ENCODE results near the gene SCMH1.
"Not testable (repeated sequence)": the region's sequence is repeated elsewhere in the genome, so short reads cannot be mapped to it uniquely, and the experiment has no call there.

Gene SCMH1

GRCh38 chr1:41241749-41242341, at the start of gene SCMH1:
Gene SCMH1, minus strand, starts transcription at chr1:41242306. Its CDS starts 56,173 bp downstream, at chr1:41186133.
- peak; percentile 38 to 42 (median 38) for DNase-seq (ENCODE audit: low read depth in 3 of 3)

GRCh38 chr1:41291195-41291594, 49.1 kb upstream of the SCMH1 start:
- DNase-seq (ENCODE audit: low read depth in 3 of 3), result no peak

- no peak for DNase-seq (ENCODE audit: low read depth in 3 of 3)
Observed at GRCh38 chr1:41289196-41289595, 47.1 kb upstream of the SCMH1 start.

GRCh38 chr1:41286992-41287391, 44.9 kb upstream of the SCMH1 start:
- DNase-seq (ENCODE audit: low read depth in 3 of 3), result no peak

- DNase-seq (ENCODE audit: low read depth in 3 of 3), result no peak
Observed at GRCh38 chr1:41286486-41286885, 44.4 kb upstream of the SCMH1 start.

DNA sequence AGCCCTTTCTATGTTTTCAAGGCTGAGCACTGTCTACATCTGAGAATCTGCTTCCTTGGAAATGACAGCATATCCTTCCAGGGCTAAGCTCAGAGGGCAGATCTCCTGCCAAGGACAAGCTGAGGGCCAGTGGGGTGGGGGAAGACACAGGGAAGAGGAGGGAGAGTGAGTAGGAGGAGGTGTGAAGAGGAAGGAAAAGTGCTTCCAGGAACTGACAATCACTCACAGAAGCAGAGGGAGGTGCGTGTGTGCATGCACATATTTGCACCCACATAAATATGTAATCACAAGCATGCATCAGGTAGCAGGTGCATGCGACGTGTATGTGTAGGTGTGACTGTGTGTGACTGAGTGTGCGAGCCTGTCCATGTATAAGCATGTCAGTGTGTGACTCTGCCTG, 43.7 kb upstream of the SCMH1 start:
- no peak for DNase-seq (ENCODE audit: low read depth in 3 of 3)

GRCh38 chr1:41284121-41284520, 42.0 kb upstream of the SCMH1 start:
- no peak for DNase-seq (ENCODE audit: low read depth in 3 of 3)

- DNase-seq (ENCODE audit: low read depth in 3 of 3), result peak in 1 of 3 experiments; percentile 3
Observed at GRCh38 chr1:41282679-41283317, 40.7 kb upstream of the SCMH1 start.

- no peak for DNase-seq (ENCODE audit: low read depth in 3 of 3)
Observed at GRCh38 chr1:41281334-41281733, 39.2 kb upstream of the SCMH1 start.

DNA sequence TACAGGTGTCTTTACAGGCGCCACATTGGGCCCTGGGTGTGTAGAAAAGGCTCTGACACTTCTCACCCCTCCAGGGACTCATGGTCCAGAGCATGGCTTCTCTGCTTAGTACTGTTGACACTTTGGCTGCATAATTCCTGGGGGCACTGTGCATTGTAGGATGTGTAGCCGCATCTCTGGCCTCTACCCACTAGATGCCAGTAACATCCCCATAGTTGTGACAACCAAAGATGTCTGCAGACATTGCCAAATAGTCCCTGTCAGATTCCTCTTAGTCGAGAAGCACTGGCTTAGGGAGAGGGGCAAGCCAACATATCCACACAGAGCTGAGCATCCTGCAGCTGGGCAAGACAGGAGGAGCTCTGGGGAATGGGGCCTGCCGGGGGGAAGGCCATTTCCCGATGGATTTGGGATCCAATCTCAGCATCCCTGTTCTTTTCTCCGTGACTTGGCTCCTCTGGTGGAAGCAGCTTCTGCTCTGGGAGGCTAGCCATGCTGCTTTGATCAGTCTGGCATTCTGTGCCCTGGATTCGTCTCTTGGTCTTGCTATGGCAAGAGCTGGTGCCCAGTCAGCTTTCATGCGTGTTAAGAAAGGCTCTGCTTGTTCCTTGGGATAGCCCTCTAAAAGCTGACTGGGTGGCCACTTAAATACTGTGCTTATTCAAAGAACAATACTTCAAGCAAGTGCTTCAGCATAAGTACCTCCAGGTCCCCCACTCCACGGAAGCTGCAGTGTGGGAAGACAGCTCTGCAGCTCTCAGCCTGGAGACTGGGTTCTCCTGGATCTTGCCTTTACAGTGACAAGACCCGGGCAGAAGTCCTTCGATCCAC, 38.3 kb upstream of the SCMH1 start:
- DNase-seq (ENCODE audit: low read depth in 3 of 3), result no peak

- no peak for DNase-seq (ENCODE audit: low read depth in 3 of 3)
Observed at GRCh38 chr1:41278076-41278475, 36.0 kb upstream of the SCMH1 start.

DNA sequence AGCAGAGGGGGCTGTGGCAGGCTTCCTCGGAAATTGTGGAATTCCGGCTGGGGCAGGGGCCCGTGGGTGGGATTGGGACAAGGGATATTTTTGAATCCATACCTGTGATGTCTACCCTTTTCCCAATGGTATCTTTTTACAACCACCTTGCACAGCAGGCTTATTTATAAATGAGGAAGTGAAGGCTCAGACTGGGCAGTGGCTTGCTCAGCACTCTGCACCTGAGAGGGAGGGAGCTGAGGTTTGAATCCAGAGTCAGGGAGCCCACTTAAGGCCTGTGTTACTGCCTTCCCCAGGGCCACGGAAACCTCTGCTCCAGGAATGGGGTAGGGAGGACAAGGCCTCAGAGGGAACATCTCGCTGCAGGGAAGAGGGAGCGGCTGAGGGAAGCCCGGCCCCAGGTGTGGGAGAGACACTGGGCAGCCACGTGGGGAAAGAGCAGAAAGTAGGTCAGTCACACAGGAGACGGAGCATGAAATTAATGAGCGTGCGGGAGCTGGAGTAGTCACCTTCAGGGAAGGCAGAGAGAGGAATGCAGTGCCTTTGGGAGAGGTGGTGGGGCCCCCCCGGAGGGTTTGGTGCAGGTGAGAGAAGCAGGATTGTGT, 35.4 kb upstream of the SCMH1 start:
- DNase-seq (ENCODE audit: low read depth in 3 of 3), result no peak

DNA sequence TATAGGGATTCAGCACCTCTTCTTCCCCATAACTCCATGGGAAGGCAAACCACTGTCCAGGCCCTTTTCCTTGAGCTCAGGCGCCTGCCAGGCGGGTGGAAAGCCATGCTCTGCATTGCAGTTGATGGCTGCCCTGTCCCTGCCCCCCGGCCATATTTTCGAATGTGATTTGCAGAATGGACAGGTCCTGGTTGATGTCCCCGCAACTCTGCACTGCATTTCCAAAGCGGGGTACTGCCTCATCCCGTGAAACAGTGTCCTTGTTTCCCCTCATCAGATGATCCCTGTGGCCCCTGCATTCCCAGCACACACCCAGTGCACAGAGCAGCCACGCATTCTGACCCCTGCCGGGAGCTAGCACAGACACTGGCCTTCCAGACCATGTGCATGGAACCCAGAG, 33.7 kb upstream of the SCMH1 start:
- no peak for DNase-seq (ENCODE audit: low read depth in 3 of 3)

DNA sequence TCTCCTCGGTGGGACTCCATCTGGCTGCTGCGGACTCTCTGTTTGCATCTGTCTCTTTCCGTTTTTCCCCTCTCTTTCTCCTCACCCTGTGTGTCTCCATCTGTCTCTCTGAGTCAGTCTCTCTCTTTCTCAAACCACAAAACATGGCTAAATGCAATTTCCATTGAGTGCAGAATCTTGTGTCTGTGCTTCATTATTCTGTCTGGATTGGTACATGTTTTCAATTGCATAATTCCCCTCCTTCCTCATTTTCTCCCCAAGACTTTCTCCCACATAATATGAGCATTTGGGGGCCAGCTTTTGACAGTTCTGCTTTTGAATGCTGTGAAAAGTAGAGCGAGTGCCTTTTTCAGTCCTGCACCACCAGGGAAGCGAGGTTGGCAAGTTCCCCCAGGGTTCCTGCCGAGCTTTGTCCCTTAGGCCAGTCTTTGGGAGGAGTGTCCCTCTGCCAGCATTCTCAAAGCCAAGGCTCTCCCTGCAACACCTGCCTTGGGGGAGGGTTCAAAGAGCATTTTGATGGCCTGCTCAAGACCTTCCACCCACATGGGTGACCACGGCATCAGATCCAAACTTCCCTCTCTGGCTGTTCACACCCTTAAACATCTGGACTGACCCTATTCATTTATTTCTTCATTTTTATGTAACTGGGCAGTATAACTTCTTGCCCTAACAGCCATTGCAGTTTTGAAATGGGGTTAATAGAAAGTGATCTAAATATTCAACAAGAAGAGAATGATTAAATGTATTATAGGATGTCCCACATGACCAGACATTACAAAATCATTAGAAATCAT, 32.8 kb upstream of the SCMH1 start:
- DNase-seq (ENCODE audit: low read depth in 3 of 3), result no peak

DNA sequence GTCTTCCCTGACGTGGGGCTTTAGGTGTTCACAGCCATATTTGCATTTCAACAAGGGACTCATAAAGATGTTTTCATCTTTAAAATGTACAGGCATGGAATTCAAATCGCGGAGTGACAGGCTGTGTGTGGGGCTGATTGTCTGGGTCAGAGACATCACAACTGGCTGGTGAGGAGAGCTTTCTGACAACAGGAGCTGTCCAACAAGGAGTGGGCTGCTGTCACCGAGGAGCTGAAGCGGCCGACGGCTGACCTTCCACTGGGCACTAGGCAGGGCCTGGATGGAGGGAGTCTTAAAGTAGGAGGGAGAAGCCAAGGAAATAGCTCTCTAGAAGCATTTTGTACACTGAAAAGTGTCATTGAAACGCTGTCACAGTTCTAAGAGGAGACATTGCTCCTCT, 30.5 kb upstream of the SCMH1 start:
- no peak for DNase-seq (ENCODE audit: low read depth in 3 of 3)

DNA sequence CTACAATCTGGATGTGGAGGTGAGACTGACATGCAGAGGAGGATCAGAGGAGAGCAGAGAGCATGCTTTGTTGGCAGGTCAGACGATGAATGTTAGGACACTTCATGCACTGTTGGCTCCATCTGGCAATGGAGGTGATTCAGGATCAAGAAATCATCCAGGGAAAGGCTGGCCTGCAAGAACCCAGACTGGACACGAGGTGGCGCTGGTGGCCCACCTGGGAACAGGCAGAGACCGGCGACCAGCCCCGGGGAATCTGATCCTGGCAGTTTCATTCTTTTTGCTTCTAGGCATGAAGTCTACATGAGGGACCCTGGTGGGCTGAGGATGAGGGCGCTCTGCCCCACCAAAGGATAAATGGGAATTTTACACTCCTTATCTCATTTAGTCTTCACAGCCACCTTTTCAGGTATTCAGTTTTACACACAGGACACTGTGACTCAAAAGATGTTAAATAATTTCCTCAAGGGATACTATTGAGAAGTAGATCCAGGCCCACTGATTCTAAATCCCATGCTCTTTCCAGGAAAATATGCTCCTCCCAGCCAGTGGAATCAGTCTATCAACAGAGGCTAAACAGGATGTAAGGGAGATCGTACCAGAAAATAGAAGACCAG, 26.2 kb upstream of the SCMH1 start:
- peak; percentile 36 to 51 (median 47) for DNase-seq (ENCODE audit: low read depth in 3 of 3)

DNA sequence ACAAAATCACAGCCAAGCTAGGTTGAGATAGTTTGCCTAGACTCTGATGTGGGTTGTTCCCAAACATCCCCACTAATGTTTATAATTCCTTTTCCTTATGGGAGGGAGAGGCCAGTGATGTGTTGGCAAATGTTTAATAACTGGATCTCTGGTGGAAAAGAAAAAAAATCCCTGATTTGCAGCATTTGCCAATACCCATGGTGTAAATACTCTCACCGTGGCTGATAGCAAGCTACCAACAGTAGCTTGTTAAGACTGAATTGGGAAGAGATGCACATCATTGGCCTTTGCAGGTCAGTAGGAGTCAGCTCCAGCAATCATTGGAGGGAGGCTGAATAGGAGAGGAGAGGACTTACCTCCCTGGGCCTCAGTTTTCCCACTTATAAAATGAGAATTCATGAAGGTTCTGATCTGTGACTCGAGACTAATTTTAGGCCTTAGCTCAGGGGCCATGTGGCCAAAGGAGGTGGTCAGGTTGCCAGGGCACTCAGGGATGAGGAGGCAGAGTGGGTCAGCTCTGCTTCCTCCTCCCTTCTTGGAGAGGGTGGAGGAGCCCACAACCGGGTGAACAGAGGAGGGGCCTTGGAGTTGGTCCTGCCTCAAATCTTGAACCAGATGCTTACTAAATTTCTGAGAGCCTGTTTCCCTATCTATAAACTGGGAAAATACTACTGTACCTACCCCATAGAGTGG, 20.0 kb upstream of the SCMH1 start:
- DNase-seq (ENCODE audit: low read depth in 3 of 3), result no peak

- no peak for DNase-seq (ENCODE audit: low read depth in 3 of 3)
Observed at GRCh38 chr1:41260768-41261167, 18.7 kb upstream of the SCMH1 start.

GRCh38 chr1:41259221-41259620, 17.1 kb upstream of the SCMH1 start:
- no peak for DNase-seq (ENCODE audit: low read depth in 3 of 3)

DNA sequence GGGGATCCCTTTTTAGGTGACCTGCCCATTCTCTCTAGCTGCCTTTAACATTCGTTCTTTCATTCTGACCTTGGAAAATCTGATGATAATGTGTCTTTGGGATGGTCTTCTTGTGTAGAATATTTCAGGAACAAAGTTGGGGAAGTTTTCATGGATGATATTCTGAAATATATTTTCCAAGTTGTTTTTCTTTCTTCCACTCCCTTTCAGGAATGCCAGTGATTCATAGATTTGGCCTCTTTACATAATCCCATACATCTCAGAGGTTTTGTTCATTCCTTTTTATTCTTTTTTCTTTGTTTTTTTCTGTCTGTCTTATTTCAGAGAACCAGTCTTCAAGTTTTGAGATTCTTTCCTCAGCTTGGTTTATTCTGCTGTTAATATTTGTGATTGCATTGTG, 13.9 kb upstream of the SCMH1 start:
- no peak for DNase-seq (ENCODE audit: low read depth in 3 of 3)

DNA sequence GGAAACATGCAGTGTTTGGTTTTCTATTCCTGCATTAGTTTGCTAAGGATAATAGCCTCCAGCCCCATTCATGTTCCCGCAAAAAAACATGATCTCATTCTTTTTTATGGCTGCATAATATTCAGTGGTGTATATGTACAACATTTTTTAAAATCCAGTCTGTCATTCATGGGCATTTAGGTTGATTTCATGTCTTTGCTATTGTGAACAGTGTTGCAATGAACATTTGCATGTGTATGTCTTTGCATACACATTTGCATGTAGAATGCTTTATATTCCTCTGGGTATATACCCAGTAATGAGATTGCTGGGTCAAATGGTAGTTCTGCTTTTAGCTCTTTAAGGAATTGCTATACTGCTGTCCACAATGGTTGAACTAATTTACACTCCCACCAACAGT, 9.0 kb upstream of the SCMH1 start:
- not testable (repeated sequence) for DNase-seq (ENCODE audit: low read depth in 3 of 3)
